WTC11 (cell line): ENCODE measurements around the gene PLIN1. TPM values are rescaled to one million over a fixed set of nuclear protein-coding genes. Genes with fewer than 3 reads are reported as not detected.

Experiments used
- ATAC-seq: fragments of 200-7000 bp; cut with Tn5 transposase; 2 replicates; pipeline ENCODE4 v1.10.0; 2021; ENCODE audit warnings: mild to moderate bottlenecking, moderate library complexity
- CTCF ChIA-PET: fragments of 300-600 bp; sonication (Branson Sonifier 250); formaldehyde crosslinking; loops from one replicate; lab custom pipeline; 2021; ENCODE audit warnings: antibody characterized with exemption; lab: Charles Lee
- POLR2A ChIA-PET: fragments of 350-600 bp; sonication (Branson Sonifier 250); formaldehyde crosslinking; loops from one replicate; lab custom pipeline; 2021; ENCODE audit warnings: antibody characterized with exemption; lab: Charles Lee
- DNase-seq: peaks from one replicate; pipeline ENCODE4 v3.0.0; 2021; ENCODE audit warnings: low spot score
- H3K27ac Mint-ChIP-seq: 2 replicates; pipeline ENCODE4 v1.8.0; 2021; ENCODE audit warnings: mixed read lengths
- H3K27me3 Mint-ChIP-seq: 2 replicates; pipeline ENCODE4 v1.8.0; 2021; ENCODE audit warnings: low read depth, mild to moderate bottlenecking, moderate library complexity, mixed read lengths
- H3K36me3 Mint-ChIP-seq: 2 replicates; pipeline ENCODE4 v1.8.0; 2021; ENCODE audit warnings: mixed read lengths
- H3K4me1 Mint-ChIP-seq: 2 replicates; pipeline ENCODE4 v1.8.0; 2022; ENCODE audit warnings: mixed read lengths
- H3K4me3 Mint-ChIP-seq: 2 replicates; pipeline ENCODE4 v1.8.0; 2021; ENCODE audit warnings: mild to moderate bottlenecking, moderate library complexity, mixed read lengths
- H3K9me3 Mint-ChIP-seq: 2 replicates; pipeline ENCODE4 v1.8.0; 2021; ENCODE audit warnings: mixed read lengths
- AR ChIP-seq: fragments of 250-450 bp; sonication (Bioruptor Pico); IDR thresholded peaks from 2 replicates; pipeline ENCODE4 v1.9.0; 2021; ENCODE audit warnings: mild to moderate bottlenecking
- ATF3 ChIP-seq: sonication (generic); formaldehyde crosslinking; conservative IDR thresholded peaks from 2 replicates; pipeline ENCODE4 v1.8.1; 2022; ENCODE audit warnings: mild to moderate bottlenecking, missing genetic modification reagents
- E2F5 ChIP-seq: sonication (generic); formaldehyde crosslinking; IDR thresholded peaks from 2 replicates; pipeline ENCODE4 v1.8.1; 2022; ENCODE audit warnings: mild to moderate bottlenecking, moderate library complexity, missing genetic modification reagents
- ESRRA ChIP-seq: sonication (generic); formaldehyde crosslinking; IDR thresholded peaks from 2 replicates; pipeline ENCODE4 v1.8.1; 2022; ENCODE audit warnings: mild to moderate bottlenecking, missing genetic modification reagents, borderline replicate concordance
- HMGA2 ChIP-seq: fragments of 250-450 bp; sonication (Bioruptor Pico); IDR thresholded peaks from 2 replicates; pipeline ENCODE4 v1.4.0; 2021; ENCODE audit warnings: mild to moderate bottlenecking, moderate library complexity
- HMGXB4 ChIP-seq: sonication (generic); formaldehyde crosslinking; IDR thresholded peaks from 2 replicates; pipeline ENCODE4 v1.8.1; 2023; ENCODE audit warnings: mild to moderate bottlenecking, moderate library complexity, missing genetic modification reagents
- IRF1 ChIP-seq: sonication (generic); formaldehyde crosslinking; IDR thresholded peaks from 2 replicates; pipeline ENCODE4 v1.8.0; 2023; ENCODE audit warnings: missing genetic modification reagents
- MXD4 ChIP-seq: fragments of 250-450 bp; sonication (Bioruptor Pico); IDR thresholded peaks from 2 replicates; pipeline ENCODE4 v1.8.0; 2021; ENCODE audit warnings: mild to moderate bottlenecking, moderate library complexity, borderline replicate concordance
- NR1H2 ChIP-seq: sonication (generic); formaldehyde crosslinking; IDR thresholded peaks from 2 replicates; pipeline ENCODE4 v1.9.0; 2021; ENCODE audit warnings: mild to moderate bottlenecking, moderate library complexity, missing genetic modification reagents
- SOX15 ChIP-seq: fragments of 250-450 bp; sonication (Bioruptor Pico); IDR thresholded peaks from 2 replicates; pipeline ENCODE4 v1.9.0; 2021; ENCODE audit warnings: mild to moderate bottlenecking
- TP53 ChIP-seq: sonication (generic); formaldehyde crosslinking; IDR thresholded peaks from 2 replicates; pipeline ENCODE4 v1.8.1; 2023; ENCODE audit warnings: mild to moderate bottlenecking, missing genetic modification reagents
- ZNF281 ChIP-seq: sonication (generic); formaldehyde crosslinking; IDR thresholded peaks from 2 replicates; pipeline ENCODE4 v1.8.0; 2023; ENCODE audit warnings: mild to moderate bottlenecking, missing genetic modification reagents
- ZNF396 ChIP-seq: fragments of 250-450 bp; sonication (Bioruptor Pico); IDR thresholded peaks from 2 replicates; pipeline ENCODE4 v1.8.0; 2021; ENCODE audit warnings: mild to moderate bottlenecking, moderate library complexity, borderline replicate concordance
- ZNF671 ChIP-seq: fragments of 250-450 bp; sonication (Bioruptor Pico); IDR thresholded peaks from 2 replicates; pipeline ENCODE4 v1.8.0; 2021; ENCODE audit warnings: mild to moderate bottlenecking
- ZSCAN18 ChIP-seq: fragments of 250-450 bp; sonication (Bioruptor Pico); IDR thresholded peaks from 2 replicates; pipeline ENCODE4 v2.1.2; 2022; ENCODE audit warnings: mild to moderate bottlenecking, moderate library complexity
- total RNA-seq: library from RNA; stranded (reverse); gene quantifications from 3 replicates; pipeline ENCODE4 v1.2.3, GENCODE V29; 2021

Gene PLIN1
- total RNA-seq, 1 experiment from 2014 or later = 0.70 TPM

GRCh38 chr15:89654301-89654761 is 24.8 kb downstream of the PLIN1 start (continued):
- TF ChIP-seq ZNF281 (CRISPR knock-in tag) (no peak), AR (no peak)

GRCh38 chr15:89653578-89653977 is 25.6 kb downstream of the PLIN1 start:
- Mint-ChIP-seq H3K27ac (no peak overlapping the region), H3K4me3 (no peak overlapping the region; the same call in 1 of the 2 replicates), H3K4me1 (peaks cover 10% of the 10 kb centered on the region), H3K9me3 (no peaks in the 10 kb centered on the region), H3K27me3 (peaks cover 14% of the 10 kb centered on the region), H3K36me3 (peaks cover 7% of the 10 kb centered on the region; the same call in 1 of the 2 replicates)
- ATAC-seq (no peak), DNase-seq (no peak)
- ChIA-PET CTCF (interaction anchor here (1.1 kb wide), 1 partner anchor 86 kb away, joined by 3 read pairs; no protein-coding TSS in a partner anchor), POLR2A (no interaction called here)
- no peak for TF ChIP-seq ZSCAN18 (CRISPR knock-in tag)

- ATAC-seq = no peak
- H3K4me1 Mint-ChIP-seq = peaks cover 12% of the 10 kb centered on the region
- no peak overlapping the region for H3K27ac Mint-ChIP-seq
- no peak overlapping the region for H3K4me3 Mint-ChIP-seq
- no peak for TF ChIP-seq ESRRA (CRISPR knock-in tag)
- H3K27me3 Mint-ChIP-seq = peaks cover 10% of the 10 kb centered on the region
- DNase-seq = no peak
- H3K36me3 Mint-ChIP-seq = peaks cover 7% of the 10 kb centered on the region; the same call in 1 of the 2 replicates
- ChIA-PET CTCF (interaction anchor here (1.6 kb wide), 1 partner anchor 20 kb away, joined by 7 read pairs; no protein-coding TSS in a partner anchor), POLR2A (no interaction called here)
- no peaks in the 10 kb centered on the region for H3K9me3 Mint-ChIP-seq
These were observed 26.5 kb downstream of the PLIN1 start for GRCh38 chr15:89652666-89653065.

GRCh38 chr15:89652131-89652530 is 27.0 kb downstream of the PLIN1 start:
- Mint-ChIP-seq H3K27me3 (peaks cover 10% of the 10 kb centered on the region), H3K9me3 (no peaks in the 10 kb centered on the region), H3K27ac (no peak overlapping the region)
- ChIA-PET CTCF (interaction anchor here (1.6 kb wide), 1 partner anchor 21 kb away, joined by 7 read pairs; no protein-coding TSS in a partner anchor), POLR2A (no interaction called here)
- no peak for DNase-seq
- no peak for TF ChIP-seq MXD4
- no peak for TF ChIP-seq NR1H2 (CRISPR knock-in tag)
- TF ChIP-seq, all 79 proteins: peak for 0
- H3K36me3 Mint-ChIP-seq = peaks cover 7% of the 10 kb centered on the region; the same call in 1 of the 2 replicates
- H3K4me3 Mint-ChIP-seq = no peak overlapping the region
- ATAC-seq = no peak
- H3K4me1 Mint-ChIP-seq = peaks cover 12% of the 10 kb centered on the region

- Mint-ChIP-seq H3K9me3 (no peaks in the 10 kb centered on the region), H3K36me3 (peaks cover 12% of the 10 kb centered on the region), H3K27ac (no peak overlapping the region), H3K27me3 (peaks cover 6% of the 10 kb centered on the region; the same call in 1 of the 2 replicates), H3K4me1 (peaks cover 9% of the 10 kb centered on the region), H3K4me3 (no peak overlapping the region)
- ChIA-PET POLR2A (no interaction called here), CTCF (interaction anchor here (0.8 to 1.5 kb wide), 3 partner anchors 13 to 248 kb away, joined by 3 to 8 read pairs (median 3); no protein-coding TSS in a partner anchor)
- DNase-seq (no peak), ATAC-seq (no peak)
- TF ChIP-seq IRF1 (CRISPR knock-in tag) (no peak), SOX15 (CRISPR knock-in tag) (no peak), ZNF396 (CRISPR knock-in tag) (no peak), HMGA2 (CRISPR knock-in tag) (no peak), ZNF671 (CRISPR knock-in tag) (no peak), E2F5 (CRISPR knock-in tag) (no peak), HMGXB4 (no peak), ATF3 (no peak), TP53 (CRISPR knock-in tag) (no peak)
These were observed 29.5 kb downstream of the PLIN1 start for GRCh38 chr15:89649716-89650115.
